Neuron (in vitro differentiated cells): ENCODE data around the gene SUSD3.

Experiments
- H2AFZ ChIP-seq: one replicate; pipeline ENCODE4 v1.6.1; 2013; ENCODE audit warnings: low read depth, mild to moderate bottlenecking, inconsistent platforms, low read length, moderate library complexity
- H3K27me3 ChIP-seq: one replicate; pipeline ENCODE4 v1.6.1; 2013; ENCODE audit warnings: low read length; ENCODE audit not compliant: insufficient read depth
- H3K36me3 ChIP-seq: one replicate; pipeline ENCODE4 v1.6.1; 2013; ENCODE audit warnings: low read length; ENCODE audit not compliant: insufficient read depth
- H3K4me1 ChIP-seq: one replicate; pipeline ENCODE4 v1.6.1; 2013; ENCODE audit warnings: low read length; ENCODE audit not compliant: insufficient read depth
- H3K4me3 ChIP-seq: 2 replicates; pipeline ENCODE4 v1.5.1; 2013; ENCODE audit warnings: mild to moderate bottlenecking, low read length, moderate library complexity
- H3K9me3 ChIP-seq: one replicate; pipeline ENCODE4 v1.6.1; 2013; ENCODE audit warnings: low read length

SUSD3 gene

GRCh38 chr9:93090091-93090655 lies 31.7 kb downstream of the SUSD3 start:
- Histone ChIP-seq H2AFZ (no peak overlapping the region), H3K27me3 (no peaks in the 10 kb centered on the region), H3K9me3 (no peaks in the 10 kb centered on the region), H3K36me3 (no peaks in the 10 kb centered on the region), H3K4me1 (peaks cover 10% of the 10 kb centered on the region), H3K4me3 (no peak overlapping the region)

DNA sequence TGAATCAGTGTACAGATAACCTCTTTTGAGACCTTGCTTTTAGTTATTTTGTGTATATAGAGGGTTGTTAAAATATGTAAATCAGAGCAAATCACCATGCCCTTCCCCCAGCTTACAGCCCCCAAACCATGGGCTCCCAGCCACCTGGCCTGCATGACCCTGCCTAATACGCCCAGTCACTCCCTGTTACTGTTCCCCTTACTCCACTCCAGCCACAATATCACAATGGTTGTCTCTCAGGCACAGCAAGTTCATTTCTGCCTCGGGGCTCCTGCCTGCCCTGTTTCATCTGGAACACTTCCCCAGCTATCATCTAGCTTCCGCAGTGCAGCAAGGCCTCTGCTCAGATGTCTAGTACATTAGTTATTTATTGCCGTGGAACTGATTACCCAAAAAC lies 32.6 kb downstream of the SUSD3 start:
- Histone ChIP-seq H3K4me3 (no peak overlapping the region), H3K9me3 (no peaks in the 10 kb centered on the region), H2AFZ (no peak overlapping the region), H3K27me3 (no peaks in the 10 kb centered on the region), H3K36me3 (no peaks in the 10 kb centered on the region), H3K4me1 (peaks cover 11% of the 10 kb centered on the region)

GRCh38 chr9:93091453-93092081 lies 33.1 kb downstream of the SUSD3 start:
- Histone ChIP-seq H3K36me3 (no peaks in the 10 kb centered on the region), H3K4me3 (no peak overlapping the region), H2AFZ (no peak overlapping the region), H3K9me3 (no peaks in the 10 kb centered on the region), H3K27me3 (no peaks in the 10 kb centered on the region), H3K4me1 (peaks cover 12% of the 10 kb centered on the region)

DNA sequence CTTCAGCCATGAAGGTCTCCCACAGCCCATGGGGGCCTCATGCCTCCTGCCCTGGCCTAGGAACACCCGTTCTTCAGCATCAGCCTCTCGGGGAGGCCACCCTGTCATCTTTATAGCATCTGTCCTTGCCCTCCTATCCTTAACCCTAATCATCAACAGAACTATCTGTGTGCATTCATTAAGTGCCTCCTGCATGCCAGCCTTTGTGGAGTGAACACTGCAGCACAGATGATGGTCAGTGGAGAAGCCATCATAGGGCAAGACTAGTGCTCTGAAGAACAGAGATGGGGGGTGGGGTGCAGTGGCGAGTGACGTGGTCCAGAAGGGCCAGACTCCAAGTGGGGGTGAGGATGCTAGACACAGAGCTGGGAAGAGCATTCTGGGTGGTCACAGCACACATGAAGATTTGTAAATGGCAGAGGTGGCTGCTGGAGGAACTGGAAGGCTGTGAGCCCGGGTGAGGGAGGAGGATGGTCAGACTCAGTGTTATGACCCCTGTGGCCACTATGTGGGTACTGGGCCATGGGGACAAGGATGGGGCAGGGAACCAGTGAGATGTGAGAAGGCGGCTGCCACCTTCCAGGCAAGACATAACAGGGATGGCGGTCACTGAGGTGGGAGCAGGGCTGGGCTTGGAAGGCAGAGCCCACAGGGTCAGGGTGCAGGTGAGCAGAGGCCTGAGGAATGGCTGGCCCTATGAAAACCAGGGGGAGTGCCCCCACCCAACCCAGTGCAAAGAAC lies 33.9 kb downstream of the SUSD3 start:
- Histone ChIP-seq H3K27me3 (no peaks in the 10 kb centered on the region), H2AFZ (no peak overlapping the region), H3K4me1 (peaks cover 20% of the 10 kb centered on the region), H3K36me3 (no peaks in the 10 kb centered on the region), H3K9me3 (no peaks in the 10 kb centered on the region), H3K4me3 (no peak overlapping the region)

DNA sequence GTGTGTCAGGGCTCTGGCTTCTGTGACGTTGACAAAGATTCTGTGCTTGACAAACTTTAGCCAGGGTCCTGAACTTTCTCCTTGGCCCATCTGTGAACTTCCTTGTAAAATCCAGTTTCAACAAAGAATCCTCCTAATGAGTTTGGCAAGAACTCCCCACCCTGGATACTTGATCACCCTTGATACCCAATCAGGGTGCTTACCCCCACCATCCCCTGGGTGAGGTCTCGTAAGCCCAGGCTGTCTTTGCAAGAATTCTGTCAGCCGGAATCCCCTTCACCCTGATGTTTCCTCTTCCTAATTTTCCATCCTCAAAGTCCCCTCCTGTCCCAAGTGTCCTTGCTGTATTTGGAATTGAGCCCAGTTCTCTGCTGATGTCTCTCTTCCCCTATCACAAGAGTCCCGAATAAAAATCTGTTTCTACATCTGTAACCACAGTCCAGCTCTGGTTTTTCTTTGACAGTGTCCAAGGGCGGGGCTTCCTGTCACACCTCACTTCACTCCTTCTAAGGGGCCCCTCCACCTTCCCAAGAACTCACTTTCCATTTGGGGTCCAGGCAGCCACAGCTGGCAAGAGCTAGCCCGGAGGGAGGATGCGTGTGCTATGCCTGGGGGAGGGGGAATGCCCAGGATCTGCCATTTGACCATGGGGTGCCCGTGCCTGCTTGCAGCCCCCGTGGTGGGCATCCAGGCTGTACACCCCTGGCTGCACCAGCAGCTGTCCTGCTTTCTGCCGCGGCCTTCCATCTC lies 34.8 kb downstream of the SUSD3 start:
- Histone ChIP-seq H3K4me1 (peaks cover 24% of the 10 kb centered on the region), H3K9me3 (no peaks in the 10 kb centered on the region)

DNA sequence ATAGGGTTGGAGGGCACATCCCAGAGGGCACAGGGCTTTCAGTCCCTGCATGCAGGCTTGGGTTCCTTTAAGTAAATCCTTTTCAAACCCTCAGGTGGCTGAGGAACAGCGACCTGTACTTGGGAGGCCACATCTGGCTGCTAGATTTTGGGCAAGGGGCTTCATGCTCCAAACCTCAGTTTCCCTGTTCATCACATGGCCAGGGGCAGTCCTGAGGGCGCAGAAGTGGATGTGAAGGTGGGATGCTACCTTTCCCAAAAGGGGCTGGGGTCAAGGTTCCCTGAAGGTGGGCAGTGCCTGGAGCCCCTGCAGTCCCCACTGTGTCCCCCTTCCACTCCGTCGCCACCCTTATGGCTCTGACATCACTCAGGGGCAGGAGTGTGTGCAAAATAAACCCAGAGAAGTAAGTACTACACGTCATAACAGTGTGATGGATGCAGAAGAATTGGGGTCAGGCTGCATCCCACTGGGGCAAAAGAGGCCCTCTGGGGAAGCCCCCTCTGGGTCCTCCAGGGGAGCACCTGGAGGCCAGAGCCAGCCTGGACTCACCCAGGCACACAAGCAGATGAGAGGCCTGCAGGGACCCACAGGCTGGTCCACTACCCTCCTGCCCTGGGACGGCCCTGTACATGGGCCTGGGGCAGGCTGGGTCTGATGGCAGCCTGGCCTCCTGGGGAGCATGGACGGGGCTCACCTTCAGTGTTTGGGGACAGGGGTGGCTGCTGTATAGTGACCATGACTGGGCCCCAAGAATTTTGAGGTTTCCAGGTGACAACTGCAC lies 35.6 kb downstream of the SUSD3 start:
- Histone ChIP-seq H3K27me3 (no peaks in the 10 kb centered on the region), H3K36me3 (no peaks in the 10 kb centered on the region), H3K9me3 (no peaks in the 10 kb centered on the region), H3K4me1 (peaks cover 24% of the 10 kb centered on the region), H3K4me3 (no peak overlapping the region), H2AFZ (no peak overlapping the region)

More for the DNA sequence above, 34.8 kb downstream of the SUSD3 start:
- Histone ChIP-seq H2AFZ (no peak overlapping the region), H3K27me3 (no peaks in the 10 kb centered on the region), H3K4me3 (no peak overlapping the region), H3K36me3 (no peaks in the 10 kb centered on the region)

- no peaks in the 10 kb centered on the region for H3K36me3 ChIP-seq
- peaks cover 24% of the 10 kb centered on the region for H3K4me1 ChIP-seq
- no peaks in the 10 kb centered on the region for H3K27me3 ChIP-seq
- H3K4me3 ChIP-seq = peak overlapping the region; percentile 59
- H2AFZ ChIP-seq = no peak overlapping the region
- no peaks in the 10 kb centered on the region for H3K9me3 ChIP-seq
These were observed 36.2 kb downstream of the SUSD3 start for GRCh38 chr9:93094658-93095204.

GRCh38 chr9:93095205-93096130 lies 37.0 kb downstream of the SUSD3 start:
- H3K4me1 ChIP-seq = peaks cover 24% of the 10 kb centered on the region
- peak overlapping the region; percentile 59 for H3K4me3 ChIP-seq
- H2AFZ ChIP-seq = peak overlapping the region; percentile 73
- H3K27me3 ChIP-seq = no peaks in the 10 kb centered on the region
- H3K9me3 ChIP-seq = no peaks in the 10 kb centered on the region
- no peaks in the 10 kb centered on the region for H3K36me3 ChIP-seq

DNA sequence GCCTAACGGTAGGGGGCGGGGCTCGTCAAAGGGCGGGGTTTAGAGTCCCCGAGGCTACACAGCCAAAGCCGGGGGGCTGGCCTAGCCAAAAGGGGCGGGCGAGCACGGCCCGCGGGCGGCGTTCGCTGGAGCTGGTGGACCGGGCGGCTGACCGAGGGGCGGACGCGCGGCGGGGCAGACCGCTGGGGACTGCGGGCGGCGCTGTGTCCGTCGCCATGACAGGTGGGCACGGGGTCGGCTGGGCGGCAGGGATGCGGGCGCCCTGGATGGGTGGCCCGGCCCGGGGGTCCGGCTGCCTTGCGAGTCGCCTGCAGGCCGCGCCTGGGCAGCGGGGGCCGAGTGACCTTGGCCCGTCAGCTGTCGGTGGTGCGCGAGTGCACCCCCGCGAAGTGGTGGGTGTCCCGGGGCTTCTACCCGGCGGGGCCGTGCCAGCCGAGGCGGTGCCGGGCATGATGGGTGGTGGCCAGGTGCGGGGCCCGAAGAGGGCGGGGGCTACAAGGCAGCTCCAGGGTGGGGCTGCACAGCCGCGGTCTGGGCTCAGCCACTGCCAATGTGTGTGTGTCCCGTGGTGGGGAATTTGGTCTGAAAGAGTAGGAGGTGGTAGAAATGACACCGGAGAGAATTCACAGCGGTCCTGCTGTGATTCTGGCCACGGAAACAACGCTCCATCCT lies 37.8 kb downstream of the SUSD3 start, which contains the start of gene CARD19:
CARD19 (plus strand) TSS at position 87 of the 672 bp plus-strand sequence; CDS start at position 216, 129 bp downstream.
- Histone ChIP-seq H3K36me3 (no peaks in the 10 kb centered on the region), H3K4me3 (peak within 1 kb of the TSS; percentile 89), H2AFZ (peak within 1 kb of the TSS; percentile 94), H3K9me3 (peaks cover 2% of the 10 kb centered on the region), H3K27me3 (no peaks in the 10 kb centered on the region), H3K4me1 (peaks cover 24% of the 10 kb centered on the region)

GRCh38 chr9:93096811-93097382 lies 38.4 kb downstream of the SUSD3 start:
- Histone ChIP-seq H3K36me3 (no peaks in the 10 kb centered on the region), H3K27me3 (no peaks in the 10 kb centered on the region), H3K4me1 (peaks cover 20% of the 10 kb centered on the region), H3K4me3 (peak overlapping the region; percentile 89), H3K9me3 (peaks cover 2% of the 10 kb centered on the region), H2AFZ (peak overlapping the region; percentile 94)
